Vagina (tissue), 2 donors: ENCODE data around the gene ST7. TPM values are rescaled to one million over a fixed set of nuclear protein-coding genes. Genes with fewer than 3 reads are reported as not detected.
A peak's percentile ranks its signal among the peaks of the same experiment; 100 is the strongest.

Experiments used
- DNase-seq, 2 donors: peaks; one replicate each; pipeline ENCODE4 v3.0.0-alpha.2; 2017; ENCODE audit errors: extremely low spot score in 2 of 2
- H3K27ac ChIP-seq: fragments of 200-600 bp; sonication (generic); one replicate; pipeline ENCODE4 v1.5.1; 2019
- H3K27me3 ChIP-seq: fragments of 200-600 bp; sonication (generic); one replicate; pipeline ENCODE4 v1.5.1; 2019
- H3K36me3 ChIP-seq, 2 donors: fragments of 200-600 bp; sonication (generic); one replicate each; pipeline ENCODE4 v1.5.1; 2017 to 2019
- H3K4me1 ChIP-seq: fragments of 200-600 bp; sonication (generic); one replicate; pipeline ENCODE4 v1.5.1; 2019
- H3K4me3 ChIP-seq, 2 donors: fragments of 200-600 bp; sonication (generic); 1 replicate in 1 of 2; 2 replicates in 1 of 2; pipeline ENCODE4 v1.5.1; 2016 to 2019
- H3K9me3 ChIP-seq: fragments of 200-600 bp; sonication (generic); one replicate; pipeline ENCODE4 v1.5.1; 2019
- CTCF ChIP-seq, 3 experiments: fragments of 450-650 bp in 2 of 3; fragments of 200-600 bp in 1 of 3; sonication (generic) in 1 of 3; IDR thresholded peaks; one replicate each; pipeline ENCODE4 v1.5.1; 2017 to 2019; ENCODE audit warnings: antibody characterized with exemption in 3 of 3, mild to moderate bottlenecking in 2 of 3, moderate library complexity in 2 of 3
- POLR2A ChIP-seq, 2 donors: fragments of 450-650 bp; IDR thresholded peaks; one replicate each; pipeline ENCODE4 v1.6.1; 2017; ENCODE audit warnings: antibody characterized with exemption in 2 of 2, mild to moderate bottlenecking in 2 of 2, moderate library complexity in 2 of 2
- POLR2AphosphoS5 ChIP-seq, 2 donors: sonication (generic); formaldehyde crosslinking; IDR thresholded peaks; one replicate each; pipeline ENCODE4 v1.9.0; 2017; ENCODE audit warnings: antibody characterized with exemption in 2 of 2, mild to moderate bottlenecking in 2 of 2, low read depth in 1 of 2; ENCODE audit not compliant: insufficient read depth in 1 of 2
- intact Hi-C: fragments of 100-400 bp; cut with DNase I; formaldehyde crosslinking; loops from one replicate; pipeline ENCODE4 v1.15.1; 2023
- total RNA-seq: library from RNA; depleted of rRNA; stranded (reverse); fragments of >200 nt; gene quantifications from one replicate; pipeline ENCODE4 v1.2.3, GENCODE V29; 2016

The ST7 gene
- total RNA-seq, 1 donor from 2014 or later: 15.2 TPM

- TF ChIP-seq CTCF (IDR thresholded peaks at IDR 0.05) (no peak), POLR2A (IDR thresholded peaks at IDR 0.05) (no peak), POLR2AphosphoS5 (IDR thresholded peaks at IDR 0.05; ENCODE audit: insufficient read depth in 1 of 2, low read depth in 1 of 2) (no peak)
- no peak for DNase-seq
- no peak overlapping the region for H3K4me3 ChIP-seq
These were observed 59.0 kb downstream of the ST7 start for GRCh38 chr7:117012284-117012683.

GRCh38 chr7:117012696-117013095, 59.4 kb downstream of the ST7 start:
- DNase-seq: no peak
- intact Hi-C loops: no loop called here
- TF ChIP-seq POLR2AphosphoS5 (IDR thresholded peaks at IDR 0.05; ENCODE audit: insufficient read depth in 1 of 2, low read depth in 1 of 2) (no peak), CTCF (IDR thresholded peaks at IDR 0.05) (no peak), POLR2A (IDR thresholded peaks at IDR 0.05) (no peak)
- H3K27ac ChIP-seq: no peak overlapping the region
- H3K36me3 ChIP-seq: no peaks in the 10 kb centered on the region
- no peaks in the 10 kb centered on the region for H3K9me3 ChIP-seq
- H3K4me3 ChIP-seq: no peak overlapping the region
- H3K4me1 ChIP-seq: peaks cover 9% of the 10 kb centered on the region
- no peaks in the 10 kb centered on the region for H3K27me3 ChIP-seq

More at GRCh38 chr7:117012284-117012683, 59.0 kb downstream of the ST7 start:
- peaks cover 9% of the 10 kb centered on the region for H3K4me1 ChIP-seq
- H3K36me3 ChIP-seq: no peaks in the 10 kb centered on the region
- no peak overlapping the region for H3K27ac ChIP-seq
- intact Hi-C loops: no loop called here
- no peaks in the 10 kb centered on the region for H3K27me3 ChIP-seq
- no peaks in the 10 kb centered on the region for H3K9me3 ChIP-seq

GRCh38 chr7:117014099-117014656, 60.9 kb downstream of the ST7 start:
- Histone ChIP-seq H3K27ac (no peak overlapping the region), H3K27me3 (no peaks in the 10 kb centered on the region), H3K4me3 (no peak overlapping the region), H3K9me3 (no peaks in the 10 kb centered on the region), H3K36me3 (no peaks in the 10 kb centered on the region), H3K4me1 (peaks cover 10% of the 10 kb centered on the region)
- no peak for DNase-seq
- TF ChIP-seq CTCF (IDR thresholded peaks at IDR 0.05) (no peak), POLR2A (IDR thresholded peaks at IDR 0.05) (no peak), POLR2AphosphoS5 (IDR thresholded peaks at IDR 0.05; ENCODE audit: insufficient read depth in 1 of 2, low read depth in 1 of 2) (no peak)
- intact Hi-C loops: no loop called here

- Histone ChIP-seq H3K4me1 (peaks cover 10% of the 10 kb centered on the region), H3K36me3 (no peaks in the 10 kb centered on the region), H3K4me3 (no peak overlapping the region), H3K9me3 (no peaks in the 10 kb centered on the region), H3K27me3 (no peaks in the 10 kb centered on the region), H3K27ac (no peak overlapping the region)
- no peak for DNase-seq
- intact Hi-C loops: no loop called here
- TF ChIP-seq CTCF (IDR thresholded peaks at IDR 0.05): no peak
- peak in 1 of 2 donors; percentile 26 for TF ChIP-seq POLR2AphosphoS5 (IDR thresholded peaks at IDR 0.05; ENCODE audit: insufficient read depth in 1 of 2, low read depth in 1 of 2)
These were observed 61.4 kb downstream of the ST7 start for GRCh38 chr7:117014673-117015133.
